Osteoblast (primary cell): Measurements from ENCODE around the gene EPB41L1. TPM values are rescaled to one million over a fixed set of nuclear protein-coding genes. Genes with fewer than 3 reads are reported as not detected.

Experiments used
- DNase-seq: peaks from one replicate; pipeline ENCODE4 v3.0.0; 2011; ENCODE audit warnings: low spot score, mixed read lengths; ENCODE audit not compliant: insufficient read length; ENCODE audit errors: missing footprints
- H2AFZ ChIP-seq: 2 replicates; pipeline ENCODE4 v1.6.0; 2011; ENCODE audit warnings: mild to moderate bottlenecking, low read length
- H3K27ac ChIP-seq: 2 replicates; pipeline ENCODE4 v1.5.1; 2011; ENCODE audit warnings: mild to moderate bottlenecking, low read depth, low read length, moderate library complexity
- H3K27me3 ChIP-seq: 2 replicates; pipeline ENCODE4 v1.6.0; 2012; ENCODE audit warnings: mild to moderate bottlenecking, control low read depth, inconsistent platforms, low read length, moderate library complexity; ENCODE audit not compliant: insufficient read depth
- H3K36me3 ChIP-seq: 2 replicates; pipeline ENCODE4 v1.5.1; 2011; ENCODE audit warnings: mild to moderate bottlenecking, low read length, control low read depth, moderate library complexity; ENCODE audit not compliant: insufficient read depth
- H3K4me1 ChIP-seq: 2 replicates; pipeline ENCODE4 v1.5.1; 2011; ENCODE audit warnings: mild to moderate bottlenecking, low read length, control low read depth, moderate library complexity; ENCODE audit not compliant: insufficient read depth
- H3K4me2 ChIP-seq: 2 replicates; pipeline ENCODE4 v1.6.0; 2011; ENCODE audit warnings: mild to moderate bottlenecking, low read length; ENCODE audit not compliant: insufficient read depth
- H3K4me3 ChIP-seq: fragments of 200-600 bp; sonication (generic); 3 replicates; pipeline ENCODE4 v1.5.1; 2012; ENCODE audit warnings: mild to moderate bottlenecking, low read length, inconsistent platforms; ENCODE audit not compliant: insufficient read depth
- H3K79me2 ChIP-seq: 2 replicates; pipeline ENCODE4 v1.6.0; 2012; ENCODE audit warnings: mild to moderate bottlenecking, low read length, control low read depth, inconsistent platforms; ENCODE audit not compliant: insufficient read depth
- H3K9me3 ChIP-seq: 2 replicates; pipeline ENCODE4 v1.5.1; 2011; ENCODE audit warnings: low read depth, low read length, control low read depth
- H4K20me1 ChIP-seq: 2 replicates; pipeline ENCODE4 v1.6.0; 2012; ENCODE audit warnings: mild to moderate bottlenecking, low read length, control low read depth; ENCODE audit not compliant: insufficient read depth
- total RNA-seq: library from RNA; depleted of rRNA; stranded (reverse); fragments of >200 nt; gene quantifications from 2 replicates; pipeline ENCODE4 v1.2.3, GENCODE V29; 2012
- TF ChIP-seq, protein P1 (sequence below): IDR thresholded peaks from 2 replicates; pipeline ENCODE4 v1.5.1; 2011; ENCODE audit warnings: mild to moderate bottlenecking, low read depth, low read length, moderate library complexity; ENCODE audit errors: extremely low read depth

EPB41L1 gene
- total RNA-seq, 1 donor: 26.8 TPM

DNA sequence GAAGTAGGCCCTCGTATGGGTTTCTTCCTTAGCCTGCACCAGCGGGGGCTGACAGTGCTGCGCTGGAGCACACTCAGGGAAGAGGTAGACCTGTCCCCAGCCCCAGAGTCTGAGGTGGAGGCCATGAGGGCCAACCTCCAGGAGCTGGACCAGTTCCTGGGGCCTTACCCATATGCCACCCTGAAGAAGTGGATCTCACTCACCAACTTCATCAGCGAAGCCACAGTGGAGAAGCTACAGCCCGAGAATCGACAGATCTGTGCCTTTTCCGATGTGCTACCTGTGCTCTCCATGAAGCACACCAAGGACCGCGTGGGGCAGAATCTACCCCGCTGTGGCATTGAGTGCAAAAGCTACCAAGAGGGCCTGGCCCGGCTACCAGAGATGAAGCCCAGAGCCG lies 85.5 kb downstream of the EPB41L1 start:
- H3K36me3 ChIP-seq: peaks cover 49% of the 10 kb centered on the region

GRCh38 chr20:36241678-36242077 lies 87.1 kb downstream of the EPB41L1 start:
- Histone ChIP-seq H3K27me3 (no peaks in the 10 kb centered on the region), H4K20me1 (peaks cover 27% of the 10 kb centered on the region), H3K36me3 (peaks cover 64% of the 10 kb centered on the region), H3K79me2 (peaks cover 63% of the 10 kb centered on the region), H3K9me3 (no peaks in the 10 kb centered on the region), H3K4me2 (no peak overlapping the region), H2AFZ (no peak overlapping the region), H3K4me1 (peaks cover 7% of the 10 kb centered on the region), H3K27ac (no peak overlapping the region), H3K4me3 (no peak overlapping the region)
- TF ChIP-seq, protein P1, sequence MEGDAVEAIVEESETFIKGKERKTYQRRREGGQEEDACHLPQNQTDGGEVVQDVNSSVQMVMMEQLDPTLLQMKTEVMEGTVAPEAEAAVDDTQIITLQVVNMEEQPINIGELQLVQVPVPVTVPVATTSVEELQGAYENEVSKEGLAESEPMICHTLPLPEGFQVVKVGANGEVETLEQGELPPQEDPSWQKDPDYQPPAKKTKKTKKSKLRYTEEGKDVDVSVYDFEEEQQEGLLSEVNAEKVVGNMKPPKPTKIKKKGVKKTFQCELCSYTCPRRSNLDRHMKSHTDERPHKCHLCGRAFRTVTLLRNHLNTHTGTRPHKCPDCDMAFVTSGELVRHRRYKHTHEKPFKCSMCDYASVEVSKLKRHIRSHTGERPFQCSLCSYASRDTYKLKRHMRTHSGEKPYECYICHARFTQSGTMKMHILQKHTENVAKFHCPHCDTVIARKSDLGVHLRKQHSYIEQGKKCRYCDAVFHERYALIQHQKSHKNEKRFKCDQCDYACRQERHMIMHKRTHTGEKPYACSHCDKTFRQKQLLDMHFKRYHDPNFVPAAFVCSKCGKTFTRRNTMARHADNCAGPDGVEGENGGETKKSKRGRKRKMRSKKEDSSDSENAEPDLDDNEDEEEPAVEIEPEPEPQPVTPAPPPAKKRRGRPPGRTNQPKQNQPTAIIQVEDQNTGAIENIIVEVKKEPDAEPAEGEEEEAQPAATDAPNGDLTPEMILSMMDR: no peak
- DNase-seq: peak; percentile 53

More for the DNA sequence above, 85.5 kb downstream of the EPB41L1 start:
- H3K9me3 ChIP-seq: no peaks in the 10 kb centered on the region
- no peak overlapping the region for H3K4me3 ChIP-seq
- H3K27ac ChIP-seq: no peak overlapping the region
- peaks cover 24% of the 10 kb centered on the region for H4K20me1 ChIP-seq
- peaks cover 12% of the 10 kb centered on the region for H3K4me1 ChIP-seq
- no peak for DNase-seq
- TF ChIP-seq, protein P1: no peak
- H3K79me2 ChIP-seq: peaks cover 70% of the 10 kb centered on the region
- H3K27me3 ChIP-seq: no peaks in the 10 kb centered on the region
- H2AFZ ChIP-seq: no peak overlapping the region
- H3K4me2 ChIP-seq: no peak overlapping the region

DNA sequence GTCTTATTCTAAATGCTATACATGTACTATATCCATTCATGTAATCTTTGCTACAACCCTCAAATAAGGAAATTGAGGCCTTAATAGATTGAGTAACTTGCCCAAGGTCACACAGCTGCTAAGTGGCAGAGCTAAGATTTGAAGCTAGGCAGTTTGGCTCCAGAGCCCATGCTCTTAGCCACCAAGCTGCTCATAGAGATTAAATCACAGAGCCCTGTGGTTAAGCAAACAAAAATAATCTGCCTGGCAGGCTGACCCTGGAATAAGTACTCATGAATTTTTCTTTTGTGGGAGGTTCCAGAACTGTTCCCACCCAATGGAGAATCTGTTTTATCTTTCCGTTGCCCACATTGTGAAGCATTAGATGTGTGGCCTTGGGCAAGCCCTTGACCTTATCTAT lies 89.2 kb downstream of the EPB41L1 start:
- no peak for DNase-seq
- no peak overlapping the region for H2AFZ ChIP-seq
- H3K4me3 ChIP-seq: no peak overlapping the region
- no peak overlapping the region for H3K4me2 ChIP-seq
- H3K4me1 ChIP-seq: no peaks in the 10 kb centered on the region
- no peak overlapping the region for H3K27ac ChIP-seq
- H3K27me3 ChIP-seq: no peaks in the 10 kb centered on the region
- peaks cover 74% of the 10 kb centered on the region for H3K36me3 ChIP-seq
- peaks cover 49% of the 10 kb centered on the region for H3K79me2 ChIP-seq
- no peaks in the 10 kb centered on the region for H3K9me3 ChIP-seq
- TF ChIP-seq, protein P1: no peak
- H4K20me1 ChIP-seq: peaks cover 27% of the 10 kb centered on the region

GRCh38 chr20:36246401-36246800 lies 91.9 kb downstream of the EPB41L1 start:
- DNase-seq: no peak
- H3K27me3 ChIP-seq: no peaks in the 10 kb centered on the region
- H3K4me1 ChIP-seq: no peaks in the 10 kb centered on the region
- no peaks in the 10 kb centered on the region for H3K9me3 ChIP-seq
- H3K27ac ChIP-seq: no peak overlapping the region
- H3K4me2 ChIP-seq: no peak overlapping the region
- TF ChIP-seq, protein P1: no peak
- H3K36me3 ChIP-seq: peaks cover 71% of the 10 kb centered on the region
- H4K20me1 ChIP-seq: peaks cover 23% of the 10 kb centered on the region
- H3K79me2 ChIP-seq: peaks cover 38% of the 10 kb centered on the region
- no peak overlapping the region for H2AFZ ChIP-seq
- H3K4me3 ChIP-seq: no peak overlapping the region
